Esophagus mucosa (tissue), 1 donor: ENCODE results near the gene GYS1. TPM values are rescaled to one million over a fixed set of nuclear protein-coding genes. Genes with fewer than 3 reads are reported as not detected.

Source experiments
- ATAC-seq: fragments of 200-7000 bp; cut with Tn5 transposase; one replicate; pipeline ENCODE4 v1.9.1; 2020
- total RNA-seq: library from RNA; stranded (reverse); gene quantifications from one replicate; pipeline ENCODE4 v1.2.4, GENCODE V29; 2023
- donor health status: DM: yes; HTN: yes; CAD: no.

The GYS1 gene
- total RNA-seq, 1 donor from 2014 or later = 50.8 TPM

DNA sequence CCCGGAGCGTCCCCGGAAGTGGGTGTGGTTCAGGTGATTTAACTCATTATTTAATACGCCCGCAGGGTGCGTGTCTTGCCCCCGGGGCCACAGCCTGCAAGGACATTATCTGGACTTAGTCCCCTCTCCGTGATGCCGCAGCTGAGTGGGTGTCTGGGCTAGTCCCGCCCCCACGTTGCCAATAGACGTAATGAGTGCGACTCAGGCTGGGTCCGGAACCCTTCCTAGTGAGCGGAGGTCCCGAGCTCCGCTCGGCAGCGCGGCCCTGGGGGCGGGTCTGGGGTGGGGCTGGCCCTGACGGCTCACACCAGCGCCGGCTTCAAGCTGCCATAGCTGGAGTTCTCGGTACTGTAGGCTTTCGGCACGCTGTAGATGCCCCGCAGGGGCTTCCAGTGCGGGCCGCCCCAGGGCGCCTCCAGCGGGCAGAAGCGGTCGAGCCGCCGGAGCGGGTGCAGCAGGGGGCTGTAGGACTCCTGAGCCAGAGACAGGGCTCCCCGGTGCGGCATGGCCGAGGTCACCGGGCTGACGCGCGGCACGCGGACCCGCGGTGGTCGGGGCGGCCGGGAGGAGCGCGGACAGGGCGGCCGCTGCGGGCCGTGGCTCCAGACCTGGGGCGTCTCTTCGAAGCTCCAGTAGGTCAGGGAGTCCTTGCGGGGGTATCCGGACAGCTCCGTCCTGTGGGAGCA lies 24.7 kb upstream of the GYS1 start:
- ATAC-seq = peak; percentile 41

DNA sequence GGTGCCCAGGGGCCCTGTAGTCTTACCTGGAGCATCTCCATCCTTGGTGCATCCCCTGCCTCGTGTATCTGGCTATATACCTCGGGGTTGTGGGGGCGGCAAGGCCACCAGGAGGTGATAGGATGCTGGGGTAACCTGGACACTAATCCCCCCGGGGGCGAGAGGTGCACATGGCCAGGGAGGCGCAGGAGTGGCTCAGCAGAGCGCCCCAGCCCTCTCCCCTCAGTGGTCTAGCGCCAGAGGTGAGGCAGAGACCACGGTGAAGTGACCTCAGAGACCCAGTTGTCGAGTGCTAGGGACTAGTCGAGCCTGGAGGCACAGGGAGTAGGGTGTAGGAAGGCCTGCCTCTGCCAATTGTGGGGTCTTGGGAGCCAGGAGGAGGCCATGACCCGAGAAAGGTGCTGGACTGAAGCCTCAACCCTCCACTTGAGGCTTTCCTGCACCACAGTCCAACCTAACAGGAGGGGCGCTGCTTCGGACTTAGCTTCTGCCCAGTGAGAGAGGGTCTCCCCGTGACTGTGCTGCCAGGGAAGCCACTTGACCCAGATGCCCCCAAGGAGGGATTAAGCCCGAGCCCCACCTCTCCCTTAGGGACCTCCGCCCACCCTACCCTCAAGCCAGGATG lies 24.0 kb upstream of the GYS1 start, which contains the start of gene LHB:
Gene LHB (minus strand): TSS at position 51 of the 625 bp plus-strand sequence. CDS start 10 bp downstream, at position 41.
- no peak for ATAC-seq

DNA sequence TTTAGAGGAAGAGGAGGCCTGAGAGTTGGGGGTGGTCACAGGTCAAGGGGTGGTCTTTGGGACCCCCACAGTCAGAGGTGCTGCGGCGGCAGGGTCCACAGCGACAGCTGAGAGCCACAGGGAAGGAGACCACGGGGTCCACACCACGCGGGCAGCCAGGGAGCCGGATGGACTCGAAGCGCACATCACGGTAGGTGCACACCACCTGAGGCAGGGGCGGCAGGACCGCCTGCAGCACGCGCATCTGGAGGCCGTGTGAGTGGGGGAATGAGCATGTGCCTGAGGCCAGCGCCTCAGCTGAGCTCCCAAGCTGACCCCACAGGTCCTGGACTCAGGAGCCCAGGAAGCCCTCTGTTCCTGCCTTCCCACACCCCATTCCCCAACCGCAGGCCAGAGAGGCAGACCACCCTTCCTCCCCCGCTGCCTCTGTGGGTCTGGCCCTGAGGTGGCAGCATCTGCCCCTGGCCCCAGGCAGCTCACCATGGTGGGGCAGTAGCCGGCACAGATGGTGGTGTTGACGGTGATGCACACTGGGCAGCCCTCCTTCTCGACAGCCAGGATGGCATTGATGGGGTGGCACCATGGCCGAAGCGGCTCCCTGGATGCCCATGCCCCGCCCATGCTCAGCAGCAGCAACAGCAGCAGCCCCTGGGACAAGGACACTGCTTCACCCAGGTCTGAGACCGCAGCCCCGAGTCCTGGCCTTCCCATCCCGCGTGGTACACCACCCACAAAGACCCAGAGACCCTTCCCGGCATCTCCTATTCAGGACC lies 23.1 kb upstream of the GYS1 start:
- ATAC-seq = no peak

DNA sequence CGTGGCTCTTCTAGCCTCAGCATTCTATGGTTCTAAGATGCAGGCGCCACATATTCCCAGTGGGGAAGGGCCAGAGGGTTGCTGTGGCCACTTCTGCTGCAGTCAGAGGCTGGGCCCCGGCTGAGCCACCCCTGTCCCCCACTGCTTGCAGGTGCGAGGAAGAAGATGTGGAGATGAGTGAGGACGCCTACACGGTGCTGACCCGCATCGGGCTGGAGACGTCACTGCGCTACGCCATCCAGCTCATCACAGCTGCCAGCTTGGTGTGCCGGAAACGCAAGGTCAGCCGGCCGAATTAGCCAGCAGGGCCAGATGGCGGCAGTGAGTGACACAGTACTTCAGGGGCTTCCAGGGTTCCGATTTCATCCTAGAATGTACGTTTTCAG lies 21.8 kb upstream of the GYS1 start:
- ATAC-seq = no peak

DNA sequence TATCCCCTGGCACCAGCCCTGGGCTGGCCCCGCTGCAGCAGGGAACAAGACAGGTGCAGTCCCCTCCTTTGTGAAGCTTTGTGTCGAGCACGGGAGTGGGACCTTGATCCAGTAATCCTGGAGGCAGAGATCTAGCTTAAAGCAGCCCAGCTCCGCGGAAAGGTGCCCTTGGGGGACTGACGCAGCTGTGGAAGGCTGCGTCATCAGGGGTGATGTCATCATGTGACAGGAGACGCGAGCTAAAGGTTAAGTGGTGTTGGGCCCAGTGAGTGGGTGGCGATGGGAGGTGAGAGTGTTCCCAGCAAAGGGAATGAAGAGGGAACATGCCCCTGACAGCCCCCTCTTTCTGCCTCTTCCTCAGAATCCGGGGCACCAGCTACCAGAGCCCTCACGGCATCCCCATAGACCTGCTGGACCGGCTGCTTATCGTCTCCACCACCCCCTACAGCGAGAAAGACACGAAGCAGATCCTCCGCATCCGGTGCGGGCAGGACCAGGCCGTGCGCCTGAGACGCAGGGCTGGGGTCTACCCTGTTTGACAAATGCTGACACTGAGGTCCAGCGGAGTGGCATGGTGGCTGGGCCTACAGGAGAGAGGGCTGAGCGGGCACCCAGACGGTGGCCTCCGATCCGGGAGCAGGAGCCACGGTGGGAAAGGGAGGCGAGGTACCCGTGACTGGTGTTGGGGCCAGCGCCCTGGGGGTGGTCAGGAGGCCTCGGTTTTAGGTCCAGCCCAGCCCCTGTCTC lies 21.2 kb upstream of the GYS1 start:
- ATAC-seq = no peak

DNA sequence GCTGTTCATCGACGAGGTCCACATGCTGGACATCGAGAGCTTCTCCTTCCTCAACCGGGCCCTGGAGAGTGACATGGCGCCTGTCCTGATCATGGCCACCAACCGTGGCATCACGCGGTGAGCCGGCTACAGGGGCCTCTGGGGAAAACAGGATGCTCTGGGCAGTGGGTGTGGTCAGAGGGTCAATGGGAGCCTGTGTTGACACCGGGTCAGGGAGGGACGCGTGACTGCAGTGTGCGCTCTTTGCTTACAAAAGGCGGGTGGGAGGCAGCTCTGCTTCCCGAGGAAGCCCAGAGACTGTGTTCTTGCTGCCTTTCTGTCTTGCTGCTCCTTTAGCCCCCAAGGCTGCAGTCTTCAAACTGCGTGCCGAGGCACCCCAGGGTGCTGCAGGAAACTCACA lies 18.1 kb upstream of the GYS1 start:
- ATAC-seq = no peak

DNA sequence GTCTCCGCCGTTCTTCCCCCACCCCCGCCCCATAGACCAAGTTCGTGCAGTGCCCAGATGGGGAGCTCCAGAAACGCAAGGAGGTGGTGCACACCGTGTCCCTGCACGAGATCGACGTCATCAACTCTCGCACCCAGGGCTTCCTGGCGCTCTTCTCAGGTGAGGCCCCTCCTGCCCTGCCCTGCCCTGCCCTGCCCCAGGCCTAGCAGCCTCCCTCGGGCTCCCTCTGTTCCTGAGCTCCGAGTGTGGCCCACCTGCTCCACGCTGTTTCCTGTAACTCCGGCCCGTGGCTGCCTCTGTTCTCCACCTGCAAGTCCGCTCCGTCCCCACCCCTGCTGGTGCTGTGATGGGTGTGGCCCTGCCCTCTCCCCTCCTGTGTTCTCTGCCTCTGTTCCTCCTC lies 17.3 kb upstream of the GYS1 start:
- no peak for ATAC-seq

DNA sequence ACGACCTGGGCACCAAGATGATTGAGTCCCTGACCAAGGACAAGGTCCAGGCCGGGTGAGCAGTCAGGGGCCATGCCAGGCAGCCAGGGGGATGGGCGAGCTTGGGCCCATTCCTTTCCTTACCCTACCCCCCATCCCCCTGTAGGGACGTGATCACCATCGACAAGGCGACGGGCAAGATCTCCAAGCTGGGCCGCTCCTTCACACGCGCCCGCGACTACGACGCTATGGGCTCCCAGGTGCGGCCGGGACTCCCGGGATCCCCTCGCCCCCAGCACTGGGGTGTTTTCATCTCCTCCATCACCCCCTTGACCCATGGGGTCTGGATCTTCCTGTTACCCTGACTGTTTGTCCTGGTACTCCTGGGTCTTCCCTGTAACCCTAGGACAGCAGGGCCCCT lies 16.7 kb upstream of the GYS1 start:
- ATAC-seq = no peak

DNA sequence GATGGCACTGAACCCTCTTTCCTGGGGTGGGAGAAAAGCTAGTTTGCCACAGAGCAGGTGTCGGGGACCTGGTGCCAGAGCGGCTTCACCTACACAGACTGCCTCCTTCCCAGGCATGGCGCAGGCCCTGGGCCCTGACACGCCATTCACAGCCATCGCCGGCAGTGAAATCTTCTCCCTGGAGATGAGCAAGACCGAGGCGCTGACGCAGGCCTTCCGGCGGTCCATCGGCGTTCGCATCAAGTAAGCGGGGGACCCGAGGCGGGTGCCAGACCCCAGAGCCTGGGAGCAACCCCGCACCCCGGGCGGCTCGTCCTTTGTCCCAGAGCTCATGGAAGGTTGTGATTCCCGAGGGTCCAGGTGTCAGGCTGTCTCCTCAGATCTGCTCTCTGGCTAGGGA lies 13.8 kb upstream of the GYS1 start:
- no peak for ATAC-seq

DNA sequence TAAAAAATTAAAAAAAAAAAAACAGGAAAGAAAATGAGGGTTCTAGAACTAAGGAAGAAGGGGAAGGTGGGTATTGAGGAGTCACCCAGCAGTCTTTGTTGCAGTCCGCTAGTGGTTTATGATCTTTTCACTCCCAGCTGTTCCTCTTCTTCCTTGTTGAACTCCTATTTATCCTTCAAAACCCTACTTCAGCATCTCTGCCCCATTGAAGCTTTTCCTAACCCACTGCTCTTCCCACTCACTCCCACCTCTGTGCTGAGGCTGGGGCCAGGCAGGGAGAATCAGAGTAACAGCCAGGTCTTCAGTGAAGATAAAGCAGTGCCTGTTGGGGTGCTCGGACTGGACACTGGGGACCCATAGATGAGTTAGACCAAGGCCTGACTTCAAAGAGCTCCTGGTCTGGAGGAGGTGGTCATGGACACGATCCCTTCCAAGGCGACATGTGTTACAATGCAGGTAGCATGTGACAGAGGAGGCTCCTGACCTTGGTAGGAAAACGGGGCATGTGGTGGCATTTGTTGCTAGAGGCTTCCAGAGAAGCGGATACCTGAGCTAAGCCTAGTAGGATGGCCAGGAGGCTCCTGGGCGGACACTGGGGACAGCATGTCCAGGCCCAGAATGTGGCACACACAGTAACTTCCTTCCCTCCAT lies 12.0 kb upstream of the GYS1 start:
- ATAC-seq = no peak

DNA sequence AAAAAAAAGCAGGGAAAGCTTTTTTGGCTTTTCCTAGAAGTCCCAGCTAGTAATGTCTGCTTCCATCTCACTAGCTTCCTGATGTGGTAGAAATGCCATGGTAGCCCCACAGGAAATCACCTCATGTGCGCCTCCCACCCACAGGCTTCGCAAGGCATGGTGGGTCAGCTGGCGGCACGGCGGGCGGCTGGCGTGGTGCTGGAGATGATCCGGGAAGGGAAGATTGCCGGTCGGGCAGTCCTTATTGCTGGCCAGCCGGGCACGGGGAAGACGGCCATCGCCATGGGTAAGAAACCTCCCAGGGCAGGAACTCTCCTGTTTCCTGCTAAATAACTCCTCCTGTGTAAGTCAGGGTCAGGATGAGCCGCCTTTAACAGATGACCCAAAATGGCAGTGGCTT lies 11.0 kb upstream of the GYS1 start:
- ATAC-seq = no peak

DNA sequence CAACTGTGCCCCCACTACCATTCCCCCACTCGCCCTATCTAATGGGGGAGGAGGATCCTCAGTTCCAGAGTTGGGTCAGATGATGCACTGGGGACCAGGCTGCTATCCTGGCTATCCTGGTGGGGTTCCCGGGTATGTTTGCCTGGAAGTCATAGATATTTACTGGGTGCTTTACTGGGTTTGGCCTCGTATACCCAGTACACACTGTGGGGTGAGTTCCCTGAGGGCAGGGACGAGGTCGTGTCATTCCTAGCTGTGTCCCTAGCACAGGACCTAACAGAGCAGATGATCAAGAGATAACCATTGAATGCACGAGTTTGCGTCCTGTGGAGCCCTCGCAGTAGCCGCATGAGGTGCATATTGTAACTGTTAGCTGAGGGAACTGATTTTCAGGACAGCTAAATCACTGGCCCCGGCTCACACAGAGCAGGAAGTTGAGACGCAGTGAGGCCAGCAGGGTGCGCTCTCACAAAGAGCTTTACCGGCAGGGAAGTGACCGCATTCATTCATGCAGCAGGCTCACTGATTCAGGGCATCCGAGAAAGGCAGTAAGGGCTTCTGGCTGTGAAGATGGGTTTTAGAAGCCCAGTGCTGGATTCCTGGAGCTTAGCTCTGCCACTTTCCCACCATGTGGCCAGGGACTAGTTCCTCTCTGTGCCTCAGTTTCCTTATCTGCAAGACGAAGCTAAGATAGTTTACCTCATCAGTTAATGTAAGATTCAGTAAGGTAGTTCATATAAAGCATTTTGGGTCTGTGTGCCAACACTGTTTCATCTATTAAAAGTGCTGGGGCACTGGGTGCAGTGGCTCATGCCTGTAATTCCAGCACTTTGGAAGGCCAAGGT lies 6.6 kb upstream of the GYS1 start:
- ATAC-seq = peak; percentile 69

DNA sequence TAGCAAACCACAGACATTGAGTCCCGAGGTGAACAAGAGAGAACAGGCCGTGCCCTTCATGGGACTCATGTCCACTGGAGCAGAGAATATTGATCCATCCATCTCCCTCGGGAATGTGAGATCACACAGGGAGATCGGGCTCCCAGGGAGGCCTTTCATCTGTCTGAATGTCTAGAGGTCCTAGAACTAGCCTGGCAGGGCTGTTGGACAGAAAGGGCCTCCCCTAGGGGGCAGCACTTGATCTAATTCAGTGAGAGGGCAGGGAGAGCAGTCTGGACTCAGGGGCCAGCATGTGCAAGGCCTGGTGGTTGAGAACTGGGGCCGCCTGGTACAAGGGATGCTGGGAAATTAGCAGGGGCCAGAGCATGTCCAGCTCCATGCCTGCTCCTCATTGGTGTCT lies 4.9 kb upstream of the GYS1 start:
- ATAC-seq = no peak

DNA sequence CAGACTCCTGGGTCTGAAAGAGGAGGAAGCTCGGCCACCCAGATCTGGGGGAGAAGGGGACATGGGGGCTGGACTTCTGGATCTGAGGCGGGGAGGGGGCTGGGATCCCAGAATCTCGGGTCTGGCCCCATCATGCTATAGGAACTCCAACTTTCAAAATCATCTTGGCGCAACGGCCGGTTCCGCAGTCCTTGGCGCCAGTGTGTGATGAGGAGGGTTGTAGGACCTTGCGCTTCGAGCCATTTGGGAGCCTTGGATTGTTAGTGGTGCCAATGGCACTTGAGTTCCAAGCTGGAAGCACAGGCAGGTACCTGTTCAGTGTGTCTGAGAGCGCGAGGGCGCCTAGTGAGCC lies 902 bp upstream of the GYS1 start:
- ATAC-seq = no peak

DNA sequence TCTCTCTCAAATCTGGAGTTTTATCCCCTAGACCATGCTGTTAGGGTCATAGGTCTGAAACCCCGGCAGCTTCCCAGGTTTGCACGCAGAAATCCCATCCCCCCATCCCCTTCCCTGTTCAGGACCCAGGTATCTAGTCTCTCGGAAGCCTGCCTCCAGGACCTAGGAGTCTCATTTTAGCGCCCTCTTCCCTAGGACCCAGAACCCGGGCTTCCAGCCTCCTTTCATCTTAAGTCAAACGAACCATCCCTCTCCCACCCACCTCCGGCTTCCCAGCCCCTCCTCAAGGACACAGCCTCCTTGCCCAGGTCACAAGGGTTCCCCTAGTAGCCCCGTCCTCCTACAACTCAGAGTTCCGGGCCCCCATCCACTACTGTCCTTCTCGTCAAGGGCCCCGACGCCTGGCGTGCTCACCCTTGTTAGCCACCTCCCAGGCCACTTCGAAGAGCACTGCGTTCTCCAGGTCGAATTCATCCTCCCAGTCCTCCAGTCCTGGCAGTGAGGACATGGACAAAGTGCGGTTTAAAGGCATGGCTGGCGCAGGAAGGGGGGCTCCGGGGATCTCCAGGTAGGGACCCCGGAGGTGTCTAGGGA lies 431 bp downstream of the GYS1 start:
- peak; percentile 1 for ATAC-seq

DNA sequence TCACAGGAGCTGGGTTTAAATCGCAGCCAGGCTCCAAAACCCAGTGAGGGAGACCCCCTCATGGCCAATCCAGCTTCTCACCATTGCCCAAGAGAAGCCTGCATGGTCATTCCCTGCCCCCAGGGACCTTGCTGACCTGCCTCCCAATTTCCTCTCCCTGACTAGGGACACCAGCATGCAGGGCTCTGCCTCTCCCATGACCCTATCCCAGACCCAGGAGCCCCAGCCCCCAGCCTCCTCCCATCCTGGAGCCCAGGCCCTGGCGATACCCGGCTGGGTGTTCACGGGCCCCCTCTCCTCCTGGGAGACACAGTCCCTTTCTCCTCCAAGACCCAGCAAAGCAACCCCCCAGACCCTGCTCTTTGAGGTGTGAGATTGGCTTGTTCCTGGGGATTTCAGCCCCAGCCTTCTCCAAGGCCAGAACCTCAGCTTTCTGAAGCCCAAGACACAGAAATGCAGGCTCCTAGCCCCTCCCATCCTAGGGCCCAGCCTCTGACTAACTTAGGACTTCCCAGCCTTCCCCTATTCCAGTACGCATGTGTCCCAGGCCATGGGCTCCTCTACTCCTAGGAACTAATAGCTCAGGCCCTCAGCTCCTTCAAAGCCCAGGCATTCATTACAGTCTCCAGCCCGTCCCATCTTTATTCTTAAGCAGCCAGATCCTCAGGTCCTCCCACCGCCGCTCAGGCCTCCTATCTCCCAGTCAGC lies 1.1 kb downstream of the GYS1 start:
- peak; percentile 45 for ATAC-seq

DNA sequence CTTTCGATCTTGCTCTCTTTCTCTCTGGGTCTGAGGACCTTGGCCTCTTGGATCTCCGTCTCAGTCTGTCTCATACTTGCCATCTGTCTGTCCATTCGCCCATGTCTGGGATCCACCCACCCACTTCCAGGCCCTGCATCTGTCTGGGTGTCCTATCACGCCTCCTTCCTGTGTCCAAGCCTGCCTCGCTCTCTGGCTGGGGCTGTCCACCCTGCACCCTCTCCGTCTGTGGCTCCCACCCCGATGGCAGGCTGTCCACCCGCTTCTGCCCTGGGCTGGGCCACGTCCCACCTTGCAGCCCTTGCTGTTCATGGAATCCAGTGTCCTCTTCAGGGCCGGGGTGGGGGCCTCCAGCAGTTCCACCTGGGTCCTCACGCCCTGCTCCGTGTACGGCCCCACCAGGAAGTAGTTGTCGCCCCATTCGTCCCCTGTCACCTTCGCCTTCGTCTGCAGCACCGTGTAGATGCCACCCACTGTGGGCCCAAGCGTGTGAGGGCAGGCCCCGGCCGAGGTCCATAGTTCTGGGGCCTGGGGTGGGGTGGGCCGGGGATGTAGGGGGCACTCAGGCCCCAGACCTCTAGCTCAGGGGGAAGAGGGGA lies 2.0 kb downstream of the GYS1 start:
- no peak for ATAC-seq

DNA sequence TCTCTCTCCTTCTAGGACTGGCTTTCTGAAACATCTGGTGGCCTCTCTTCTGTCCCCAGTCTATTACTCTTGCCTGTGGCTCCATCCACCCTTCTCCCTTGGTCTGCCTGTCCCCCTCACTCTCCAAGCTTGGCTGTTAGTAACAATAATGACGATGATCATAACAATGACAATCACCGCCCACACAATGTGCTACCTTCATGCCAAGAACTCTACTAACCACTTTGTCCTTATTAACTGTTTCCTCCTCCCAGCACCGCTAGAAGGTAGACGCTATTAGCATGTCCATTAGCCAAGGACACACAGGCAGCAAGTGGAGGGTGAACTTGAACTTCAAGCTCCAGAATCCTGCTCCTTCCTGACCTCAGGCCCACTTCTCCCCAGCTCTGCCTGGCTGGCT lies 2.7 kb downstream of the GYS1 start:
- no peak for ATAC-seq

DNA sequence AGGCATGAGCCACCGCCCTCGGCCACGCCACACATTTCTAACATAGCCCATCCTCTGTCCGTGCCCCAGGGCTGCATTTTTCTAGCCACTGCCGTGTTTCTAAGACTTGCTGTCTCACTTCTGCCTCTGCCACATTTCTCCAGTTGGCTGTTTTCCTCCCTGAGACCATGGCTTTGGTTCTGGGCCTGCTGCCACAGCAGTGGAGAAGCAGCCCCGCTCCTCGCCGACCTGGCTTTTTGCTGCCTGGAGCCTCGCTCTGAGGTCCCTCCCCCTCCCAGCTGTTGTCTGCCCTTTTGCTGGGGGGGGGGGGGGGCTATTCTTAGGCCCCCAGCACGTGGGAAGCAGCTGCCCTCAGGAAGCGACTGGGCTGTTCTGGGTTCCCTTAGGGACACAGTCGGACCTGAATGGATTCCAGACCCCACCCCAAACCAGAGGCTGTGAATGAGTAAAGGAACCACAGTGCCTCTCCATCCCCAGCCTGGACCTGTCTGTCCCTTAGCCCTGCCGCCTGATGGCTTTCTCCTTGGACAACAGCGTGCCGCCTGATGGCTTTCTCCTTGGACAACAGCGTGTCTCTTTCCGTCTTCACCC lies 3.3 kb downstream of the GYS1 start:
- no peak for ATAC-seq

DNA sequence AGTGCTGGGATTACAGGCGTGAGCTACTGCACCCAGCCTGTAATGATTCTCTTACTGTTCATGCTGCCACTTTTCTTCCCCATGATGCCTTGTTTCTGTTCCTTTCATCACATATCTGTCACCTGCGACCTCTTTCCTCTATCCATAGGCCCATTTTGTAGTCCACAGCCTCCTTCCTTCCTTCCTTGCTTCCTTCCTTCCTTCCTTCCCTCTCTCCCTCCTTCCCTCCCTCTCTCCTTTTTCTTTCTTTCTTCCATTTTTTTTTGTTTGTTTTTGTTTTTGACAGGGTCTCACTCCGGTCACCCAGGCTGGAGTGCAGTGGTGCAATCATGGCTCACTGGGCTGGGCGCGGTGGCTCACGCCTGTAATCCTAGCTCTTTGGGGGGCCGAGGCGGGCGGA lies 4.2 kb downstream of the GYS1 start:
- ATAC-seq = no peak
